Measurements from ENCODE around the gene STT3A.

- no peak for TF ChIP-seq CTCF (optimal IDR thresholded peaks at IDR 0.05 in 1 of 3, IDR thresholded peaks at IDR 0.05 in 1 of 3, conservative IDR thresholded peaks at IDR 0.05 in 1 of 3; ENCODE audit: extremely low read depth in 1 of 3, insufficient read depth in 2 of 3, low read length in 3 of 3)
- no peak for TF ChIP-seq EZH2 (IDR thresholded peaks at IDR 0.05; ENCODE audit: low read length)
Observed at GRCh38 chr11:125638315-125638714, 45.7 kb downstream of the STT3A start.
